ENCODE data around the gene CAMTA1.

The CAMTA1 gene

GRCh38 chr1:7753641-7754040, 968.4 kb downstream of the CAMTA1 start:
- Histone ChIP-seq H3K4me1 (ENCODE audit: control insufficient read depth in 1 of 2, insufficient read depth in 2 of 2, low read length in 2 of 2) (no peaks in the 10 kb centered on the region), H3K23ac (ENCODE audit: low read length) (no peak overlapping the region), H3K36me3 (ENCODE audit: control insufficient read depth in 1 of 2, insufficient read depth in 2 of 2, low read length in 2 of 2) (no peaks in the 10 kb centered on the region), H3K4me3 (ENCODE audit: low read depth, low read length) (no peak overlapping the region), H3K4me2 (ENCODE audit: low read length) (no peak overlapping the region), H2BK120ac (ENCODE audit: insufficient read depth, low read length, poor library complexity) (no peak overlapping the region), H3K18ac (ENCODE audit: low read length) (no peak overlapping the region), H3K4ac (ENCODE audit: low read depth, low read length) (no peak overlapping the region), H3K9me3 (ENCODE audit: insufficient read depth, low read depth, low read length) (no peaks in the 10 kb centered on the region), H3K79me2 (ENCODE audit: control insufficient read depth, insufficient read depth, low read length, poor library complexity) (no peaks in the 10 kb centered on the region), H3K9ac (ENCODE audit: low read length) (no peak overlapping the region), H2AFZ (ENCODE audit: insufficient read depth, low read length, poor library complexity) (no peak overlapping the region), H4K91ac (ENCODE audit: low read depth, low read length) (no peak overlapping the region), H2AK5ac (ENCODE audit: low read length) (no peak overlapping the region), H3K27ac (ENCODE audit: low read depth, low read length) (no peak overlapping the region), H2BK5ac (ENCODE audit: low read depth, low read length, poor library complexity) (no peak overlapping the region), H3K27me3 (ENCODE audit: insufficient read depth, low read length) (no peaks in the 10 kb centered on the region), H3K79me1 (ENCODE audit: low read length) (no peaks in the 10 kb centered on the region), H2BK12ac (ENCODE audit: low read length) (no peak overlapping the region), H4K12ac (ENCODE audit: low read depth, low read length) (no peak overlapping the region), H3K14ac (ENCODE audit: low read length) (no peak overlapping the region), H4K8ac (ENCODE audit: low read depth, low read length) (no peak overlapping the region)
- no peak for DNase-seq
- no CpG with 5 or more reads among the region's 3 CpGs for WGBS (ENCODE audit: extremely low coverage, insufficient coverage, insufficient read length)

- Histone ChIP-seq H4K91ac (ENCODE audit: low read depth, low read length) (no peak overlapping the region), H3K4me2 (ENCODE audit: low read length) (no peak overlapping the region), H3K79me2 (ENCODE audit: control insufficient read depth, insufficient read depth, low read length, poor library complexity) (no peaks in the 10 kb centered on the region), H4K8ac (ENCODE audit: low read depth, low read length) (no peak overlapping the region), H2AFZ (ENCODE audit: insufficient read depth, low read length, poor library complexity) (no peak overlapping the region), H2BK5ac (ENCODE audit: low read depth, low read length, poor library complexity) (no peak overlapping the region), H3K9ac (ENCODE audit: low read length) (no peak overlapping the region), H4K12ac (ENCODE audit: low read depth, low read length) (no peak overlapping the region), H3K9me3 (ENCODE audit: insufficient read depth, low read depth, low read length) (no peaks in the 10 kb centered on the region), H3K27me3 (ENCODE audit: insufficient read depth, low read length) (no peaks in the 10 kb centered on the region), H2BK120ac (ENCODE audit: insufficient read depth, low read length, poor library complexity) (no peak overlapping the region), H3K14ac (ENCODE audit: low read length) (no peak overlapping the region), H3K79me1 (ENCODE audit: low read length) (no peaks in the 10 kb centered on the region), H3K18ac (ENCODE audit: low read length) (no peak overlapping the region), H2AK5ac (ENCODE audit: low read length) (no peak overlapping the region), H3K4me3 (ENCODE audit: low read depth, low read length) (no peak overlapping the region), H3K4ac (ENCODE audit: low read depth, low read length) (no peak overlapping the region), H3K23ac (ENCODE audit: low read length) (no peak overlapping the region), H3K4me1 (ENCODE audit: control insufficient read depth in 1 of 2, insufficient read depth in 2 of 2, low read length in 2 of 2) (no peaks in the 10 kb centered on the region), H2BK12ac (ENCODE audit: low read length) (no peak overlapping the region), H3K36me3 (ENCODE audit: control insufficient read depth in 1 of 2, insufficient read depth in 2 of 2, low read length in 2 of 2) (no peaks in the 10 kb centered on the region), H3K27ac (ENCODE audit: low read depth, low read length) (no peak overlapping the region)
- no peak for DNase-seq
- no CpG with 5 or more reads among the region's 3 CpGs for WGBS (ENCODE audit: extremely low coverage, insufficient coverage, insufficient read length)
These were observed 969.0 kb downstream of the CAMTA1 start for GRCh38 chr1:7754234-7754633.

GRCh38 chr1:7755448-7755847, 970.2 kb downstream of the CAMTA1 start:
- no peaks in the 10 kb centered on the region for H3K79me2 ChIP-seq (ENCODE audit: control insufficient read depth, insufficient read depth, low read length, poor library complexity)
- H3K4me2 ChIP-seq (ENCODE audit: low read length) = no peak overlapping the region
- H3K9ac ChIP-seq (ENCODE audit: low read length) = no peak overlapping the region
- H3K27ac ChIP-seq (ENCODE audit: low read depth, low read length) = no peak overlapping the region
- H3K4me3 ChIP-seq (ENCODE audit: low read depth, low read length) = no peak overlapping the region
- H3K36me3 ChIP-seq (ENCODE audit: control insufficient read depth in 1 of 2, insufficient read depth in 2 of 2, low read length in 2 of 2) = peaks cover 0 to 2% of the 10 kb centered on the region in 2 experiments
- H3K4ac ChIP-seq (ENCODE audit: low read depth, low read length) = no peak overlapping the region
- DNase-seq = no peak
- no peak overlapping the region for H3K18ac ChIP-seq (ENCODE audit: low read length)
- H3K14ac ChIP-seq (ENCODE audit: low read length) = no peak overlapping the region
- H4K91ac ChIP-seq (ENCODE audit: low read depth, low read length) = no peak overlapping the region
- no peak overlapping the region for H2BK5ac ChIP-seq (ENCODE audit: low read depth, low read length, poor library complexity)
- 100% methylated on average over 1 of the region's 1 CpG for whole genome bisulfite sequencing (ENCODE audit: extremely low coverage, insufficient coverage, insufficient read length)
- no peak overlapping the region for H2AFZ ChIP-seq (ENCODE audit: insufficient read depth, low read length, poor library complexity)
- no peak overlapping the region for H2AK5ac ChIP-seq (ENCODE audit: low read length)
- H3K27me3 ChIP-seq (ENCODE audit: insufficient read depth, low read length) = no peaks in the 10 kb centered on the region
- H3K9me3 ChIP-seq (ENCODE audit: insufficient read depth, low read depth, low read length) = no peaks in the 10 kb centered on the region
- no peak overlapping the region for H2BK120ac ChIP-seq (ENCODE audit: insufficient read depth, low read length, poor library complexity)
- no peak overlapping the region for H4K8ac ChIP-seq (ENCODE audit: low read depth, low read length)
- H3K4me1 ChIP-seq (ENCODE audit: control insufficient read depth in 1 of 2, insufficient read depth in 2 of 2, low read length in 2 of 2) = no peaks in the 10 kb centered on the region
- no peaks in the 10 kb centered on the region for H3K79me1 ChIP-seq (ENCODE audit: low read length)
- H4K12ac ChIP-seq (ENCODE audit: low read depth, low read length) = no peak overlapping the region
- H2BK12ac ChIP-seq (ENCODE audit: low read length) = no peak overlapping the region
- no peak overlapping the region for H3K23ac ChIP-seq (ENCODE audit: low read length)

- Histone ChIP-seq H3K18ac (ENCODE audit: low read length) (no peak overlapping the region), H2BK12ac (ENCODE audit: low read length) (no peak overlapping the region), H3K23ac (ENCODE audit: low read length) (no peak overlapping the region), H3K14ac (ENCODE audit: low read length) (no peak overlapping the region), H4K12ac (ENCODE audit: low read depth, low read length) (no peak overlapping the region), H3K9ac (ENCODE audit: low read length) (no peak overlapping the region), H3K4me3 (ENCODE audit: low read depth, low read length) (no peak overlapping the region), H3K9me3 (ENCODE audit: insufficient read depth, low read depth, low read length) (no peaks in the 10 kb centered on the region), H3K27me3 (ENCODE audit: insufficient read depth, low read length) (no peaks in the 10 kb centered on the region), H3K4me2 (ENCODE audit: low read length) (no peak overlapping the region), H2AK5ac (ENCODE audit: low read length) (no peak overlapping the region), H2BK120ac (ENCODE audit: insufficient read depth, low read length, poor library complexity) (no peak overlapping the region), H3K79me1 (ENCODE audit: low read length) (no peaks in the 10 kb centered on the region), H3K27ac (ENCODE audit: low read depth, low read length) (no peak overlapping the region), H4K91ac (ENCODE audit: low read depth, low read length) (no peak overlapping the region), H2AFZ (ENCODE audit: insufficient read depth, low read length, poor library complexity) (no peak overlapping the region), H3K79me2 (ENCODE audit: control insufficient read depth, insufficient read depth, low read length, poor library complexity) (no peaks in the 10 kb centered on the region), H3K4me1 (ENCODE audit: control insufficient read depth in 1 of 2, insufficient read depth in 2 of 2, low read length in 2 of 2) (no peaks in the 10 kb centered on the region), H4K8ac (ENCODE audit: low read depth, low read length) (no peak overlapping the region), H2BK5ac (ENCODE audit: low read depth, low read length, poor library complexity) (no peak overlapping the region), H3K4ac (ENCODE audit: low read depth, low read length) (no peak overlapping the region), H3K36me3 (ENCODE audit: control insufficient read depth in 1 of 2, insufficient read depth in 2 of 2, low read length in 2 of 2) (peaks cover 0 to 2% of the 10 kb centered on the region in 2 experiments)
- WGBS (ENCODE audit: extremely low coverage, insufficient coverage, insufficient read length) = no CpG with 5 or more reads among the region's 6 CpGs
- no peak for DNase-seq
These were observed 975.0 kb downstream of the CAMTA1 start for GRCh38 chr1:7760245-7760644.
